ENCODE measurements around the gene ASB15.
"Not testable (repeated sequence)": the region's sequence is repeated elsewhere in the genome, so short reads cannot be mapped to it uniquely, and the experiment has no call there.

ASB15 gene

GRCh38 chr7:123632808-123633207 lies 31.2 kb downstream of the ASB15 start:
- Histone ChIP-seq H3K4me3 (ENCODE audit: low read depth, low read length) (no peak overlapping the region), H3K4me1 (ENCODE audit: control insufficient read depth, insufficient read depth, low read length) (no peaks in the 10 kb centered on the region), H3K36me3 (ENCODE audit: control insufficient read depth in 2 of 2, insufficient read depth in 1 of 2, low read length in 2 of 2) (no peaks in the 10 kb centered on the region), H3K27ac (ENCODE audit: extremely low read depth, low read depth, low read length) (no peak overlapping the region), H3K9me3 (ENCODE audit: control insufficient read depth, insufficient read depth, low read depth, low read length) (no peaks in the 10 kb centered on the region)
- TF ChIP-seq ZFP3 (tag by site-specific recombination; IDR thresholded peaks at IDR 0.05; ENCODE audit: low read depth), result no peak
- ChIA-PET CTCF (interaction anchor here (1.1 kb wide), 2 partner anchors 69 to 240 kb away, joined by 3 to 4 read pairs; no protein-coding TSS in a partner anchor), POLR2A (no interaction called here)

GRCh38 chr7:123633553-123633952 lies 31.9 kb downstream of the ASB15 start:
- TF ChIP-seq ZNF549 (tag by site-specific recombination; IDR thresholded peaks at IDR 0.05) (no peak), GFI1B (tag by site-specific recombination; IDR thresholded peaks at IDR 0.05) (no peak), HOXC10 (CRISPR knock-in tag; IDR thresholded peaks at IDR 0.05) (no peak), YY1 (tag by site-specific recombination; IDR thresholded peaks at IDR 0.05) (no peak), ZNF580 (tag by site-specific recombination; IDR thresholded peaks at IDR 0.05) (no peak), ZNF423 (tag by site-specific recombination; IDR thresholded peaks at IDR 0.05) (no peak), ZNF311 (tag by site-specific recombination; IDR thresholded peaks at IDR 0.05; ENCODE audit: borderline replicate concordance) (no peak), ZNF600 (tag by site-specific recombination; IDR thresholded peaks at IDR 0.05) (no peak), HIC1 (tag by site-specific recombination; IDR thresholded peaks at IDR 0.05) (no peak), ZNF555 (tag by site-specific recombination; conservative IDR thresholded peaks at IDR 0.05) (no peak), ZBTB17 (tag by site-specific recombination; IDR thresholded peaks at IDR 0.05) (no peak), ZNF792 (tag by site-specific recombination; IDR thresholded peaks at IDR 0.05) (no peak), ZNF510 (tag by site-specific recombination; IDR thresholded peaks at IDR 0.05; ENCODE audit: insufficient replicate concordance) (no peak), ZNF747 (tag by site-specific recombination; IDR thresholded peaks at IDR 0.05) (no peak), AEBP2 (tag by site-specific recombination; IDR thresholded peaks at IDR 0.05; ENCODE audit: borderline replicate concordance) (no peak), ZNF239 (tag by site-specific recombination; IDR thresholded peaks at IDR 0.05) (no peak), ZBTB21 (tag by site-specific recombination; IDR thresholded peaks at IDR 0.05) (no peak)
- no peak overlapping the region for H3K4me3 ChIP-seq (ENCODE audit: low read depth, low read length)
- no peak overlapping the region for H3K27ac ChIP-seq (ENCODE audit: extremely low read depth, low read depth, low read length)
- no peaks in the 10 kb centered on the region for H3K9me3 ChIP-seq (ENCODE audit: control insufficient read depth, insufficient read depth, low read depth, low read length)
- POLR2A ChIA-PET, result no interaction called here
- CTCF ChIA-PET, result interaction anchor here (0.6 to 4.6 kb wide), 6 partner anchors 9 to 231 kb away, joined by 3 to 29 read pairs (median 4); no protein-coding TSS in a partner anchor
- no peaks in the 10 kb centered on the region for H3K36me3 ChIP-seq (ENCODE audit: control insufficient read depth in 2 of 2, insufficient read depth in 1 of 2, low read length in 2 of 2)
- no peaks in the 10 kb centered on the region for H3K4me1 ChIP-seq (ENCODE audit: control insufficient read depth, insufficient read depth, low read length)

- H3K4me3 ChIP-seq (ENCODE audit: low read depth, low read length); H3K4me1 ChIP-seq (ENCODE audit: control insufficient read depth, insufficient read depth, low read length); H3K36me3 ChIP-seq (ENCODE audit: control insufficient read depth in 2 of 2, insufficient read depth in 1 of 2, low read length in 2 of 2); H3K27ac ChIP-seq (ENCODE audit: extremely low read depth, low read depth, low read length); H3K9me3 ChIP-seq (ENCODE audit: control insufficient read depth, insufficient read depth, low read depth, low read length); POLR2A ChIA-PET: not testable (repeated sequence)
- CTCF ChIA-PET, result interaction anchor here (0.5 to 4.6 kb wide), 11 partner anchors 10 to 438 kb away, joined by 3 to 29 read pairs (median 3); no protein-coding TSS in a partner anchor
Measured at GRCh38 chr7:123634011-123634573, 32.5 kb downstream of the ASB15 start.

Measured in HEK293 (cell line).